Panc1 (cell line): ENCODE results near the gene NCL. TPM values are rescaled to one million over a fixed set of nuclear protein-coding genes. Genes with fewer than 3 reads are reported as not detected.

Source experiments
- ATAC-seq: fragments of 200-7000 bp; cut with Tn5 transposase; 2 replicates; pipeline ENCODE4 v1.9.1; 2020; ENCODE audit warnings: mild to moderate bottlenecking, moderate library complexity
- BruUV-seq: library from RNA; stranded (reverse); fragments of 400-500 nt; replicated peaks from 2 replicates; lab custom pipeline; 2021; lab: Mats Ljungman, UMichigan
- CTCF ChIA-PET: fragments of 300-600 bp; sonication (Branson Sonifier 250); formaldehyde crosslinking; loops from one replicate; lab custom pipeline; 2022; ENCODE audit warnings: antibody characterized with exemption; lab: Charles Lee
- POLR2A ChIA-PET: fragments of 300-600 bp; sonication (Branson Sonifier 250); formaldehyde crosslinking; loops from one replicate; lab custom pipeline; 2022; ENCODE audit warnings: antibody characterized with exemption; lab: Charles Lee
- DNase-seq: peaks from one replicate; pipeline ENCODE4 v3.0.0-alpha.2; 2010; ENCODE audit warnings: low read depth, low spot score
- H3K27ac ChIP-seq: 2 replicates; pipeline ENCODE4 v1.5.1; 2011; ENCODE audit warnings: mild to moderate bottlenecking, low read length, inconsistent platforms
- H3K27me3 ChIP-seq: fragments of 200-500 bp; sonication (Bioruptor generic); 2 replicates; pipeline ENCODE4 v1.6.0; 2014; ENCODE audit warnings: low read length, inconsistent platforms; ENCODE audit not compliant: control insufficient read depth, insufficient read depth
- H3K36me3 ChIP-seq: fragments of 200-500 bp; sonication (Bioruptor generic); 2 replicates; pipeline ENCODE4 v1.5.1; 2014; ENCODE audit warnings: inconsistent platforms, mild to moderate bottlenecking, low read length, moderate library complexity; ENCODE audit not compliant: control insufficient read depth, insufficient read depth
- H3K4me1 ChIP-seq: 2 replicates; pipeline ENCODE4 v1.5.1; 2011; ENCODE audit warnings: inconsistent platforms, mild to moderate bottlenecking, low read length, moderate library complexity; ENCODE audit not compliant: control insufficient read depth, insufficient read depth
- H3K4me3 ChIP-seq, 2 experiments: 2 replicates each; pipeline ENCODE4 v1.5.1; 2011 to 2012; ENCODE audit warnings: low read depth in 2 of 2, low read length in 2 of 2, mild to moderate bottlenecking in 2 of 2, inconsistent platforms in 1 of 2, moderate library complexity in 1 of 2
- H3K9me3 ChIP-seq: fragments of 200-500 bp; sonication (Bioruptor generic); 2 replicates; pipeline ENCODE4 v1.5.1; 2014; ENCODE audit warnings: low read depth, mild to moderate bottlenecking, inconsistent platforms, low read length, moderate library complexity; ENCODE audit not compliant: control insufficient read depth, insufficient read depth
- CTCF ChIP-seq: fragments of 450-650 bp; IDR thresholded peaks from 2 replicates; pipeline ENCODE4 v1.5.1; 2017; ENCODE audit warnings: mild to moderate bottlenecking
- POLR2AphosphoS5 ChIP-seq: IDR thresholded peaks from 2 replicates; pipeline ENCODE4 v1.6.1; 2012; ENCODE audit warnings: mild to moderate bottlenecking, low read depth, low read length, moderate library complexity
- REST ChIP-seq, 2 experiments: IDR thresholded peaks; 2 replicates each; pipeline ENCODE4 v1.6.1; 2011 to 2012; ENCODE audit warnings: low read depth in 2 of 2, control low read depth in 1 of 2, low read length in 1 of 2, mild to moderate bottlenecking in 1 of 2, moderate library complexity in 1 of 2; ENCODE audit not compliant: insufficient read depth in 1 of 2
- SIN3A ChIP-seq: IDR thresholded peaks from 2 replicates; pipeline ENCODE4 v1.6.1; 2012; ENCODE audit warnings: low read depth, mild to moderate bottlenecking, low read length, moderate library complexity, borderline replicate concordance; ENCODE audit not compliant: insufficient read depth
- TCF7L2 ChIP-seq: IDR thresholded peaks from 2 replicates; pipeline ENCODE4 v1.6.1; 2011; ENCODE audit warnings: mild to moderate bottlenecking, low read depth, low read length, inconsistent platforms
- in situ Hi-C: cut with HindIII; loops from 2 replicates; pipeline ENCODE4 v1.10.0; 2016; ENCODE audit warnings: low sequenced_read_pairs, low pct_unique_long_range_greater_than_20kb
- intact Hi-C: fragments of 100-400 bp; cut with micrococcal nuclease; formaldehyde crosslinking; loops from one replicate; pipeline ENCODE4 v1.10.0; 2022; ENCODE audit not compliant: unreplicated experiment
- total RNA-seq: library from RNA; stranded (reverse); gene quantifications from one replicate; pipeline ENCODE4 v1.2.1, GENCODE V29; 2021; ENCODE audit not compliant: unreplicated experiment

Gene NCL
- total RNA-seq, 1 experiment from 2014 or later: 778 TPM

- Histone ChIP-seq H3K4me1 (no peaks in the 10 kb centered on the region), H3K27me3 (no peaks in the 10 kb centered on the region), H3K4me3 (no peak overlapping the region), H3K9me3 (no peaks in the 10 kb centered on the region), H3K27ac (no peak overlapping the region), H3K36me3 (no peaks in the 10 kb centered on the region)
- DNase-seq (no peak), ATAC-seq (no peak)
- CTCF ChIA-PET: no interaction called here
- TF ChIP-seq SIN3A (no peak), TCF7L2 (no peak), POLR2AphosphoS5 (no peak), CTCF (no peak), REST (IDR thresholded peaks at IDR 0.05; ENCODE audit: insufficient read depth in 1 of 2, low read depth in 2 of 2, low read length in 1 of 2) (no peak)
- intact Hi-C loops (no loop called here), in situ Hi-C loops (no loop called here)
- no TSS peak for BruUV-seq
- POLR2A ChIA-PET: no interaction called here
Measured at GRCh38 chr2:231470246-231470900, 6.1 kb upstream of the NCL start.

- in situ Hi-C loops (no loop called here), intact Hi-C loops (no loop called here)
- DNase-seq (no peak), ATAC-seq (no peak)
- H3K9me3 ChIP-seq: no peaks in the 10 kb centered on the region
- no peaks in the 10 kb centered on the region for H3K4me1 ChIP-seq
- H3K27ac ChIP-seq: no peak overlapping the region
- no peaks in the 10 kb centered on the region; the same call in 1 of the 2 replicates for H3K36me3 ChIP-seq
- ChIA-PET POLR2A (no interaction called here), CTCF (no interaction called here)
- TF ChIP-seq REST (IDR thresholded peaks at IDR 0.05; ENCODE audit: insufficient read depth in 1 of 2, low read depth in 2 of 2, low read length in 1 of 2) (no peak), CTCF (no peak), SIN3A (no peak), POLR2AphosphoS5 (no peak), TCF7L2 (no peak)
- BruUV-seq: no TSS peak
- H3K4me3 ChIP-seq: no peak overlapping the region
- no peaks in the 10 kb centered on the region for H3K27me3 ChIP-seq
Measured at GRCh38 chr2:231469583-231469950, 5.3 kb upstream of the NCL start.
